Activated T-helper 9 cell treated with anti-CD3 and anti-CD28 coated beads, Interleukin-2, amount 50 U/mL, for 16 hours (primary cell): Measurements from ENCODE around the gene SLC22A5.
"Not testable (repeated sequence)": the region's sequence is repeated elsewhere in the genome, so short reads cannot be mapped to it uniquely, and the experiment has no call there.

Experiments used
- DNase-seq: peaks from one replicate; pipeline ENCODE4 v3.0.0-alpha.2; 2020; ENCODE audit warnings: low read depth

SLC22A5 gene

DNA sequence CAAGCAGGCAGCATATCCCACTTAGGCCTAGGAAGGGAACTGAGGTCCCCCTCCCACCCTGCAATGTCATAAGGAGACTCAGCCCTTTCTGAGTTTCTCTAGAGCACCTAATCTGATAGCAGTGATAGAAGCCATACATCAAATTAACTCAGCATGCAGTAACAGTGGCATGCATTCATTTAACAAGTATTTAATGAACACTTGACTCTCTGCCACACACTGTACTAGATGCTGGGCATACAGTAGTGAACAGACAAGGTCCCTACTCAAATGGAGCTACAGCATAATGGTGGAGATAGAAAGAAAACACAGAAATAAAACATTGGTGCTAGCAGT lies 58.6 kb downstream of the SLC22A5 start:
- no peak for DNase-seq

GRCh38 chr5:132428484-132429462 lies 59.3 kb downstream of the SLC22A5 start:
- no peak for DNase-seq

DNA sequence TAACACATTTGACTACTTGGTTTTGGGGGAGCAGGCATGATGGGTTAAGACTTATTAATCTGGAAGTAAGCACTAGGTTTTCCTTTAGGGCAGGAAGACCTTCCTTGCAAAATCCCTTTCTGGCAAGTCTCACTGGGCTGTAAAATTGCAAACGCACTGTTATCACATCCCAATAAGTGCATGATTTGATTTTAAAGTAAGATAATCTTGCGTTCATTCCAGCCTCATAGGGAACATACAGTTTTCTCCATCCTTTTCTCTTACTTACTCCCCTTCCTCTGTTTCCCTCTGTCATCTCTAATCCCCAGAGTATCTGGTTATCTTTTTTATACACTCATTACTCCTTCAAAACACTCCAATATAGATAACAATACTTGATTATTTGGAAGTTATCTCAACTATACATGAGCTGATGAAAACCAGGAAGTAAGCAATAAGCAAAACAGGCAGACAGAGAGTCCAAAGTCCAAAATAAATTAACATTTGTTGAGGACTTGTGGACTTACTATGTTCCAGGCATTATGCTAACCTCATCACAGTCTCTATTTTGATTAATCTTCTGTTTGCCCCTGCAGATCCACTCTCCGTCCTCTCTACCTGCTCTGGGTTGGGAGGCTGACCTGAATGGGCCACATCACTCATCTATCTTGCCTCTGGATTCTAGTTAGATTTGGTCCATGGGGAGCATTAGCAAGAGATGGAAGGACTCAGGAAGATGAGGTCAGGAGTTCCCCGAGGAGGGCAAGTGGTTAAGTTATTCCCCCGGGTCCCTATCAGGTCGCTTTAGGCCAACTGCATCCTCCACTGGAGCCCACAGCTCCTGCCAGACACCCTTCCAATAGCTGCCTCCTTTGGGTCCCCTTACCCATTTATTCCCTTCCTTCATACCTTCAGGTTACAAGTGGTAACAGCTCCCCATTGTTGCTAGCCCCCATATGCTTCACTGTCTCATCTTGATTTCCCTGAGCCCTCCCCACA lies 60.2 kb downstream of the SLC22A5 start:
- DNase-seq: no peak

DNA sequence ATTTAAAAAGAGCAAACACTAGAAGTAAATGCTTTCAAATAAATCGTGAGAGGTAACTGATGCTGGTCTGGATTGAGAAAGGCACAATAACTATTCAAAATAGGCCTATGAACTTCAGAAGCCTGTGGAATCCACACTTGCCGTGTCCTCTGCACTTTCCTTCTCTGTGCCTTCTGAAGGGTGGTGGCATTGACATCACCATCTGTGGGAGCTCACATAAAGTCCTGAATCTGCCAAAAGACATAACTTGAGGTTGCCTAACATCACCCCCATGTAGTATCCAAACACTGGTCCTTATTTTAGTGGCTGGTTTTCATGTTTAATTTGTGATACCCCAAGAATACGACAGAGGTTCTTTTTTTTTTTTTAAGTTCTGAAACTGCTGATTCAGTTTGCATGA lies 61.2 kb downstream of the SLC22A5 start:
- no peak for DNase-seq

DNA sequence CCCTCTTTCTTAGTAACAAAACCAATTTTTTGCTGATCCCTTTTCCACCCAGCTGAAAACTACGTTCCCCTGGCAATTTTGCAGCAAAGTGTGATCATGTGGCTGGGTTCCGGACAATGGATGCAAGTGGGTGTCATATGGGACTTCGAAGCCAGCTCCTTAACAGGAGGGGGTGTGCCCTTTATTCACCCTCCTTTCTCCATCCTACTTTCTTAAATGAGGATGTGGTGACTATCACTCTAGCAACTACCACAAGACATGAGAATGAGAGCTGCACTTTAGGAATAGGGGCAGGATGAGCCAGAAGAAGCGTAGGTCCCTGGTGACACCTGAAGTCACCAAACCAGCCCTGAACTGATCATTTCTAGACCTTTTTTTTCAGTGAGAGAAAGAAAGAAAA lies 62.1 kb downstream of the SLC22A5 start:
- no peak for DNase-seq

GRCh38 chr5:132433141-132433540 lies 63.6 kb downstream of the SLC22A5 start:
- no peak for DNase-seq

GRCh38 chr5:132434416-132435286 lies 65.1 kb downstream of the SLC22A5 start:
- no peak for DNase-seq

DNA sequence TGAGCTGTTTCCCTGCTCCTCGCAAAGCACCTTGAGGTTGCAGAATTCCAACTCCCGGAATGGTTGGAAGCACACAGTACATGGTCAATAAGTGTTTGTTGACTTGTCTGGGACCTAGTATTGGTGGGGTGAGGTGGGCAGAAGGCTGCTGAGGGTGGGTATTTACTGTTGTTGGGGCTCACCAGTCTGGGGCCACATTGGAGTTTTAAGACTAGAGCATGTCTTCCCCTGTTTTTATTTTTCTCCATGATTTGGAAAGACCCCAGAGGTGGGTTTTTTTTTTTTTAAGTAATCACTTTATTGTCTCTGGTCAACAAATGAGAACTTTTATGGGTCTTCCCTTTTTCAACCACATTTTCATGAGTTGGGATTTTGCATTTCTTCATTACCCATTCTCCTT lies 65.9 kb downstream of the SLC22A5 start:
- no peak for DNase-seq

- DNase-seq: no peak
Measured at GRCh38 chr5:132435886-132436285, 66.4 kb downstream of the SLC22A5 start.

- no peak for DNase-seq
Measured at GRCh38 chr5:132436936-132437335, 67.4 kb downstream of the SLC22A5 start.

DNA sequence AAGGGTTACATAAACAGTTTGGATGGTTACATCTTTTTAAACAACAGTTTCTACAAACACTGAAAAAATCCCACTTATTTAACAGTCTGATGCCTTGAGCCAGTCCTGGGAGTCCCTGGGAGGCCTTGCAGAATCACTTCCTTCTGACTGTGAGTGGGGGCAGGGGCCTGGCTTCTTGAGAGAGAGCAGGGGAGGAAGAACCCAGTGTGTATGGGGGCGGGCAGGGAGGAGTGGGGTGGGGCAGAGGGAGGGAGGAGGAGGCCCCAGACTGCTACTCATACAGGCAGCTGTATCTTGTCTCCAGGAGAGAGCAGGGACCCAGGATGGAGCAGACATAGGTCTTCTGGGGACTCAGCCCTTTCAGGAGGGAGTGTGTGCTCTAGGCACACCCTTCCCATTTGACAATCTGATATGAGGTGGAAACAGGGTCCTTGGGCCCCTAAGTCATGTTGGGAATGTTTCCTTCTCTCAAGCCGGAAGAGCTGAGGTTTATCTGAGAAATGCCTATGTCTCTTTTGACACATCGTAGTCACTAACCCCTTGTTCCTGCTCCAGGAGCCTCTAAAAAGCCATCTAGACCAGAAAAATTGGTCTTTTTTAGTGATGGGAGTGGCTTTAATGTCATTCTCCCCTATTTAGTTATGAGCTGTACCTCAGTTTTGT lies 68.2 kb downstream of the SLC22A5 start:
- peak; percentile 38 for DNase-seq

DNA sequence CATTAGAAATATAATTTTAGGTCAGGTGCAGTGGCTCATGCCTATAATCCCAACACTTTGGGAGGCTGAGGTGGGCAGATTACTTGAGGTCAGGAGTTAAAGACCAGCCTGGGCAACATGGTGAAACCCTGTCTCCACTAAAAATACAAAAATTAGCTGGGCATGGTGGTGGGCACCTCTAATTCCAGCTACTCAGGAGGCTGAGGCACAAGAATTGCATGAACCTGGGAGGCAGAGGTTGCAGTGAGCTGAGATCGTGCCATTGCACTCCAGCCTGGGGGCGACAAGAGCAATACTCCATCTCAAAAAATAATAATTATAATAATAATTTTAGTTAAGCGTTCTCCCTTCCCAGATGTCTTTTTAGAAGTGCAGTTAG lies 68.7 kb downstream of the SLC22A5 start:
- DNase-seq: not testable (repeated sequence)

GRCh38 chr5:132438917-132439316 lies 69.4 kb downstream of the SLC22A5 start:
- DNase-seq: no peak

GRCh38 chr5:132439521-132440089 lies 70.1 kb downstream of the SLC22A5 start:
- DNase-seq: no peak

DNA sequence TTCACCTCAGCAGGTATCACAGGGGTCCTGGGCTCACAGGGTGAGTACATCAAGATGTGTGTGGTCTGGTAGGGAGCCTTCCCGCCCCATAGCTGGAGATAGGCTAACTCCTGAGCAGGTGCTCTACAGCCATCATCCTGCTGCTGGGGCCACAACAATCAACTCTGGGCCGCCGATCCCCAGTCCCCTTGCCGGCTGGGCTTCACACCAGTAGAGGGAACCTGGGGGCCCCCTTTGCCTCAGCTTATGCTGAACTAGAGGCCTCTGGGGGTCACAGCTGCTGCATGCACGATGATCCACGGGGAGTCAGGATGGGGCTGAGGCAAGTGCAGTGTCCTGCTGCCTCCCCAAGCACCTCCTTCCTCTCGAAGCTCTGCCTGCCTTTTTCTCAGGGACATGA lies 74.6 kb downstream of the SLC22A5 start:
- DNase-seq: no peak
